Measurements from ENCODE around the gene RFPL2. TPM values are rescaled to one million over a fixed set of nuclear protein-coding genes. Genes with fewer than 3 reads are reported as not detected.
"Not testable (repeated sequence)": the region's sequence is repeated elsewhere in the genome, so short reads cannot be mapped to it uniquely, and the experiment has no call there.

The RFPL2 gene
- polyA plus RNA-seq, 1 donor = 0.21 TPM

DNA sequence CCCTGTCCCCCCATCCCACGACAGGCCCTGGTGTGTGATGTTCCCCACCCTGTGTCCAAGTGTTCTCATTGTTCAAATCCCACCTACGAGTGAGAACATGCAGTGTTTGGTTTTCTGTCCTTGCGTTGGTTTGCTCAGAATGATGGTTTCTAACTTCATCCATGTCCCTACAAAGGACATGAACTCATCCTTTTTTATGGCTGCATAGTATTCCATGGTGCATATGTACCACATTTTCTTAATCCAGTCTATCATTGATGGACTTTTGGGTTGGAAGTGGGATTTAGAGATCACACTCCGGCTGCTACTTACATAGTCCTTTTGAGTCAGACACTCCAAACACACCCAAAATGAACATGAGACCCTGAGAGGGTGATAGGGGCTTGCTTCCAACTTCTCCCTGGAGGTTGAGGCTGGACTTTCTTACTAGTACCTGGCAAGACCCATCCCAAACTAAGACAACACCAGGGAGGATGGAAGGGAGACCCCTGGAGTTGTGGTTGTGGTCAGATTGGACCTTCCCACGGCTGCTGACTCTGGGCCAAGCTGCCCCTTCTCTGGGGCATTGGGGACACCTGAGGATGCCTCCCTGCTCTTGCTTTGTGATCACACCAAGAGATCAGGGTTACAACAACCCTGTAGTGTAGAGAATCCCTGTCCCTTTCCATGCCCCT is 7.2 kb downstream of the RFPL2 start:
- not testable (repeated sequence) for DNase-seq; H3K27me3 ChIP-seq (ENCODE audit: control insufficient read depth, insufficient read depth, low read length); H3K4me1 ChIP-seq (ENCODE audit: control insufficient read depth, insufficient read depth, low read length); H3K27ac ChIP-seq (ENCODE audit: low read length); H3K4me3 ChIP-seq (ENCODE audit: low read length); H3K36me3 ChIP-seq (ENCODE audit: control insufficient read depth, insufficient read depth, low read length); H3K9me3 ChIP-seq (ENCODE audit: control insufficient read depth, low read depth, low read length)
- no CpG with 5 or more reads among the region's 5 CpGs for WGBS (ENCODE audit: insufficient coverage, low lambda C conversion rate)

DNA sequence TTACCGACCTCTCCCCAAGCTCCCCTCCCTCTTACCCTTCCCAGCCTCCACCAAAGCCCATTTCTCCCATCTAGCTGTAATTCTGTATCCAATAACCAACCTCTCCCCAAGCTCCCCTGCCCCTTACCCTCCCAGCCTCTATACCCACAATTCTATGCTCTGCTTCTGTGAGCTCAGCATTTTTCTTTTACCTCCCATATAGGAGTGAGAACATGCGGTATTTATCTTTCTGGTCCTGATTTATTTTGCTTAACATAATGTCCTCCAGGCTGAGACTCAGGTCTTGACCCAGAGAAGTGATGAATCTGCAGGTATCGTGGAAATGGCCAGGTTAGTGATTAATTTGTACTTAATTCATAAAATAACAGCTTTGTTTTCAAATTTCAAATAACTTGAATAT is 9.0 kb downstream of the RFPL2 start:
- not testable (repeated sequence) for H3K4me3 ChIP-seq (ENCODE audit: low read length); H3K9me3 ChIP-seq (ENCODE audit: control insufficient read depth, low read depth, low read length); DNase-seq; H3K27me3 ChIP-seq (ENCODE audit: control insufficient read depth, insufficient read depth, low read length); H3K27ac ChIP-seq (ENCODE audit: low read length); H3K36me3 ChIP-seq (ENCODE audit: control insufficient read depth, insufficient read depth, low read length); H3K4me1 ChIP-seq (ENCODE audit: control insufficient read depth, insufficient read depth, low read length)
- no CpG with 5 or more reads among the region's 3 CpGs for WGBS (ENCODE audit: insufficient coverage, low lambda C conversion rate)

DNA sequence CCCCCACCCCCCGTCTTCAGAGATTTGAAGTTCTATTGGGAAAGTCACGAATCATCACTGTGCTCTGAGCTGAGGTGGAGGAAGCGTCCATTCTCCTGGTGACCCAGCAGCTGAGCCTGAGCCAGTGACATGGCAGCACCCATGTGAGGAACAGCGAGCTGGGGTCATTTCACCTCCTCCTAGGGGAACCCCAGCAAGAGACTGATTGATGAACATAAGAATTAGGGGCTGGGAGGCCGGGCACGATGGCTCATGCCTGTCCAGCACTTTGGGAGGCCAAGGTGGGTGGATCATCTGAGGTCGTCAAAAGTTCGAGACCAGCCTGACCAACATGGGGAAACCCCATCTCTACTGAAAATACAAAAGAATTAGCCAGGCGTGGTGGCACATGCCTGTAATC is 11.5 kb downstream of the RFPL2 start:
- not testable (repeated sequence) for H3K36me3 ChIP-seq (ENCODE audit: control insufficient read depth, insufficient read depth, low read length); H3K9me3 ChIP-seq (ENCODE audit: control insufficient read depth, low read depth, low read length); H3K27ac ChIP-seq (ENCODE audit: low read length); DNase-seq; H3K4me1 ChIP-seq (ENCODE audit: control insufficient read depth, insufficient read depth, low read length); H3K4me3 ChIP-seq (ENCODE audit: low read length); H3K27me3 ChIP-seq (ENCODE audit: control insufficient read depth, insufficient read depth, low read length)
- no CpG with 5 or more reads among the region's 9 CpGs for WGBS (ENCODE audit: insufficient coverage, low lambda C conversion rate)

DNA sequence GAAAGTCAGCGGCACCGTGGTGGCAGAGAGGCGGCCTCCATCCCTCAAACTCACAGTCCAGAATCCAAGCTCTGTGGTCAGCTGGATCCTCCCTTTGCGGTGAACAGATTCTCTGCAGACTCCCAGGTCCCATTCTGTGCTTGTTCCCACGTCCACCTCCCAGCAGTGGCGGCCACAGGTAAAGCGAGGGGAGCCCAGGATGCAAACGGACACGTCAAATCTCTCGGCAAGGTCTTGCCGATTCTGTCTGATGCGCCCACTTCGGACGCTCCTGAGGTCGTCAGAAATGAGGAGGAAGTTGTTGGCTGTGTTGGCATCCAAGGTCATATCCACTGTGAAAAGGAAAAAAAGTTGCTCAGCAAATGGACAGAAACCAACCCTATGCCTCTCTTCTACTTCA is 13.9 kb downstream of the RFPL2 start:
- not testable (repeated sequence) for H3K36me3 ChIP-seq (ENCODE audit: control insufficient read depth, insufficient read depth, low read length); H3K9me3 ChIP-seq (ENCODE audit: control insufficient read depth, low read depth, low read length); H3K4me1 ChIP-seq (ENCODE audit: control insufficient read depth, insufficient read depth, low read length); H3K4me3 ChIP-seq (ENCODE audit: low read length); H3K27me3 ChIP-seq (ENCODE audit: control insufficient read depth, insufficient read depth, low read length); DNase-seq; H3K27ac ChIP-seq (ENCODE audit: low read length)
- WGBS (ENCODE audit: insufficient coverage, low lambda C conversion rate) = no CpG with 5 or more reads among the region's 15 CpGs

DNA sequence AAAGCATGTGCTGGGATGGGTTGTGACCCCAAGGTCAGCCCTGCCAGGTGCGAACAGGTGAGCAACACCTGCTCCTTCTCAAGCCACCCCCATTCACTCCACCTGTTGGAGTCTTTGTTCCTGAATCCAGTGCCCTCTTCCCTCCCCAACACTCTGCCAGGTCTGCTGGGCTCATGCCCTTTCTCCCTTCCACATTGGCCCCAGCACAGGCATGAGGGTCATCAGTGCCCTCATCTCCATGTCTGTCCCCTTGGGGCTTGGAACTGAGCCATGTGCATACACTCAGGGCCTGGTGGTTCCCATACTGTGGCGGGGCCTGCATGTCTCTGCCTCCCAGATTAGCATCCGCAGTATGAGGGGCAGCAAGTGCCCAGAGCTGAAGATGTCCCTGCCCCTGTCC is 19.1 kb downstream of the RFPL2 start:
- H3K4me3 ChIP-seq (ENCODE audit: low read length) = no peak overlapping the region
- H3K9me3 ChIP-seq (ENCODE audit: control insufficient read depth, low read depth, low read length) = no peaks in the 10 kb centered on the region
- H3K4me1 ChIP-seq (ENCODE audit: control insufficient read depth, insufficient read depth, low read length) = no peaks in the 10 kb centered on the region
- H3K36me3 ChIP-seq (ENCODE audit: control insufficient read depth, insufficient read depth, low read length) = no peaks in the 10 kb centered on the region
- H3K27ac ChIP-seq (ENCODE audit: low read length) = no peak overlapping the region
- no peaks in the 10 kb centered on the region for H3K27me3 ChIP-seq (ENCODE audit: control insufficient read depth, insufficient read depth, low read length)
- no CpG with 5 or more reads among the region's 3 CpGs for WGBS (ENCODE audit: insufficient coverage, low lambda C conversion rate)
- DNase-seq = no peak

DNA sequence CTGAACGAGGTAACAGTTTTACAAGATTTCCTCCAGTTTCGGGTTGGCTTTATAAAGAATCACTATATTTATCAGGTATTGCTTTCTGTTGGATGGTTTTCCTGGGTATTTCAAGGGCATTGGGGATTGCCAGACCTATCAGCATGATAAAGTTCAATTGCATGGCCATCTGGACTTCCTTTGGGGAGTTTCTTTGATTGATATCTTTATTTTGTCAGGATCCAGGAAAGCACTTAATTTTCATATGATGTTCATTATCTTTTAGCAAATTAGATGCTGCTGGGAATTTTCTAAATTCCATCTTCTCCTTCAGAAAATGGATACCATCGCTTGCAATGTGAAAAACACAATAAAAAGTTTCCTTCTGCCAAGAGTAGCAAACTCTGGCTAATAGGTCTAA is 21.2 kb downstream of the RFPL2 start:
- WGBS (ENCODE audit: insufficient coverage, low lambda C conversion rate) = 83% methylated on average over 1 of the region's 3 CpGs
- no peaks in the 10 kb centered on the region for H3K36me3 ChIP-seq (ENCODE audit: control insufficient read depth, insufficient read depth, low read length)

DNA sequence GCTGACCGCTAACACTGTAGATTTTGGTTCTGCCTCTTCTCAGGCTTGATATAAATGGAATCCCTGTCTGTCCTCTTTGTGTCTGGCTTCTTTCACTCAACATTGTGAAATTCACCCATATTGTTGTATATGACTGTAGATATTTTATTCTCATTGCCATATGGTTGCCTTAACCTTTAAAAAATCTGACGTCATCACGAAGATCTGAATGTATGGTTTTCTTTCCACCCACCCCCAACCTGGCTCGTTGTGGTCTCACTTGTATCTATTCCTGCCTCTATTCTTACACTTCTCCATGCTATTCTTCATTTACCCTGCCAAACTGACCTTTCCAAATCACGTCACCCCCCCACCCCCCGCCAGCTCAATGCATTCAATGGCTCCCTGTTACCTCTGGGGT is 23.8 kb downstream of the RFPL2 start:
- Histone ChIP-seq H3K27ac (ENCODE audit: low read length) (no peak overlapping the region), H3K27me3 (ENCODE audit: control insufficient read depth, insufficient read depth, low read length) (peaks cover 30% of the 10 kb centered on the region), H3K4me1 (ENCODE audit: control insufficient read depth, insufficient read depth, low read length) (no peaks in the 10 kb centered on the region), H3K36me3 (ENCODE audit: control insufficient read depth, insufficient read depth, low read length) (no peaks in the 10 kb centered on the region), H3K4me3 (ENCODE audit: low read length) (no peak overlapping the region), H3K9me3 (ENCODE audit: control insufficient read depth, low read depth, low read length) (no peaks in the 10 kb centered on the region)
- DNase-seq = no peak
- WGBS (ENCODE audit: insufficient coverage, low lambda C conversion rate) = 80% methylated on average over 1 of the region's 6 CpGs

More for the DNA sequence above, 21.2 kb downstream of the RFPL2 start:
- Histone ChIP-seq H3K27ac (ENCODE audit: low read length) (no peak overlapping the region), H3K27me3 (ENCODE audit: control insufficient read depth, insufficient read depth, low read length) (peaks cover 16% of the 10 kb centered on the region), H3K4me1 (ENCODE audit: control insufficient read depth, insufficient read depth, low read length) (no peaks in the 10 kb centered on the region), H3K4me3 (ENCODE audit: low read length) (no peak overlapping the region), H3K9me3 (ENCODE audit: control insufficient read depth, low read depth, low read length) (no peaks in the 10 kb centered on the region)
- no peak for DNase-seq

DNA sequence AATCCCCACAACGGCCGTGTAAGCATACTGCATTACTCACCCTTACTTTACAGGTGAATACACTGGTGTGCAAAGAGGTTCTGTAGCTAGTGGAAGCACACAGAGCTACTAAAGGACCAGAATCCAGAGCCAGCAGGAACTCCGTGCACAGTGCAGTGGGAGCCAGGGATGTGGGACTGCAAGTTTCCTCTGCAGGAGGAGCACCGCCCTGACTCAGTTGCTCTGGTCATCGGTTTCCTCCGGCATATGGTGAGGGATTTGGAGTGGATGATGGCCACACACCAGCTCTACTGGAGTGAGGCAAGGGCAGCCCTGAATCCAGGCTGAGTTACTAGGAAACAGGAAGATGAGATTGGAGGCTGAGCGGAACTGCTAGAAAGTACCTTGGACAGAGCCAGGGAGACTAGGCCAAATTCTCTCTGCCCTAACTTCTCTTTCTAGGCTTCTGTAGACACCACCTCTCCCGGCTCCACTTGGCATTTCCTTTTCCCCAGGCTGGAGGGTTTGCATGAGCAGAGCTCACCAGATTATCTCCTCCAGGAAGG is 27.6 kb downstream of the RFPL2 start:
- peaks cover 49% of the 10 kb centered on the region for H3K27me3 ChIP-seq (ENCODE audit: control insufficient read depth, insufficient read depth, low read length)
- no peak for DNase-seq
- no peak overlapping the region for H3K27ac ChIP-seq (ENCODE audit: low read length)
- WGBS (ENCODE audit: insufficient coverage, low lambda C conversion rate) = no CpG with 5 or more reads among the region's 8 CpGs
- no peak overlapping the region for H3K4me3 ChIP-seq (ENCODE audit: low read length)
- H3K36me3 ChIP-seq (ENCODE audit: control insufficient read depth, insufficient read depth, low read length) = no peaks in the 10 kb centered on the region
- no peaks in the 10 kb centered on the region for H3K9me3 ChIP-seq (ENCODE audit: control insufficient read depth, low read depth, low read length)
- H3K4me1 ChIP-seq (ENCODE audit: control insufficient read depth, insufficient read depth, low read length) = no peaks in the 10 kb centered on the region

DNA sequence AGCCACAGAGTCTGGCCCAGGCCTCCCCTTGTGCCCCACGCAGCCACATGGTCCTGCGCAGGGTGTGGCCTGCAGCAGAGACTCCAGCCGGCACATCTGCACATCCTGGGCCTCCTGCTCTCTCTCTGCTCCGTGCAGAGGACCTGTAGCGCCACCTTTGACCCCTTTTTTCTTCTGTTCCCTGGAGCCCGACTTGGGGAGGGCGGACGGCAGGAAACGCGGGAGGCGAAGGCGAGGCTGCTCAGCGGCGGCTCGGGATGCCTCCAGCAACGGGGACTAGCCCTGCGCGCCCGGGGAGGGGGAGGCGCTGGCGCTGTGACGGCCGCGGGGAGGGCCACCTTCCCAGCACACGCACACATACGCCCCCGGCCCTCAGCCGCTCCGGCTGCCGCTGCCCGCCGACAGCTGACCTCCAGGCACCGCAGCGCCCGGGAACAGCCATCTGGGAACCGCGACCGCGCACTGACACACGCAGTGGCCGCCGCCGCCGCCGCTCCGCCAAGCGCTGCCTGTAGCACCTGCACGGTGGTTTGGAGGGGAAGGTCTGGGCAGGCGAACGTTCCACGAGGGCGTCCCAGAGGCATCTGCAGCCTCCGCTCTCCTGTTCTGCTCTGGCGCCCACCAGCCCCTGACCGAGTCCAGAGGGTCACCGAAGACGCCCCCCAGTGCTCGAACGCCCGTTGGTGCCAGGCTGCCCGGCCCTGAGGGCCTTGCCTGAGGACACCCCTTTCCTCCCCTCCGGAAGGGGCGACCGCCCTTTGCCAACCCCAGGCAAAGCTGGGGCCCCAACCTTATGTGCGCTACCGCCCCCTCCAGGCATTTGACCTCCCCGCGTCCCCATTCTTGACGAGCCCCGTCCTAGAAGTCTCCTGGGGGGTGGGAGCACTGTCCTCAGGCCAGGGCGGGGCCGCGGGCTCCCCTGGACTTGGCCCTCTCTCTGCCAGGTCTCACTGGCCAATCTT is 28.9 kb downstream of the RFPL2 start:
- Histone ChIP-seq H3K27ac (ENCODE audit: low read length) (no peak overlapping the region), H3K4me3 (ENCODE audit: low read length) (no peak overlapping the region), H3K27me3 (ENCODE audit: control insufficient read depth, insufficient read depth, low read length) (peaks cover 49% of the 10 kb centered on the region), H3K4me1 (ENCODE audit: control insufficient read depth, insufficient read depth, low read length) (no peaks in the 10 kb centered on the region), H3K9me3 (ENCODE audit: control insufficient read depth, low read depth, low read length) (no peaks in the 10 kb centered on the region), H3K36me3 (ENCODE audit: control insufficient read depth, insufficient read depth, low read length) (no peaks in the 10 kb centered on the region)
- DNase-seq = peak in 1 of 2 donors; percentile 12
- no CpG with 5 or more reads among the region's 73 CpGs for WGBS (ENCODE audit: insufficient coverage, low lambda C conversion rate)

DNA sequence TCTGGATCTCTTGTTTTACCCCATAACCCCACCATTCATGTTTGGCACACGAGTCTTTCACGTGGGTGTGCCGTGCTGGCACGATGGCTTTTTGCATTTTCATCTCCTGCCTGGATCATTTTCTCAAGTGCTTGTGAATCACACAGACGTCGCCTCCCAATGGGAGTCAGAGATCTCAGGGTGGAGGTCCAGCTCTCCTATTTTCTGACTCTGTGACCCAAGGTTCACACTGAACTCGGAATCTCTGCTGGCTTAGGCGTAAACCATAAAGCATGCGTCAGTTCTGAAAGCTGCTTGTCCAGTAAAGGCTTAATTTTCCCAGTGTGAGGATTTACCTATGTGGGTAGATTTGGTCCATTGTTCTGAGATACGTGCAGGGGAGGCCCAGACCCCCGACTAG is 29.8 kb downstream of the RFPL2 start:
- WGBS (ENCODE audit: insufficient coverage, low lambda C conversion rate) = no CpG with 5 or more reads among the region's 11 CpGs
- Histone ChIP-seq H3K36me3 (ENCODE audit: control insufficient read depth, insufficient read depth, low read length) (no peaks in the 10 kb centered on the region), H3K9me3 (ENCODE audit: control insufficient read depth, low read depth, low read length) (no peaks in the 10 kb centered on the region), H3K27ac (ENCODE audit: low read length) (no peak overlapping the region), H3K4me3 (ENCODE audit: low read length) (no peak overlapping the region), H3K27me3 (ENCODE audit: control insufficient read depth, insufficient read depth, low read length) (peaks cover 44% of the 10 kb centered on the region), H3K4me1 (ENCODE audit: control insufficient read depth, insufficient read depth, low read length) (no peaks in the 10 kb centered on the region)
- DNase-seq = no peak

Data from large intestine (tissue), 3 donors.